Measurements from ENCODE around the gene IMP4. TPM values are rescaled to one million over a fixed set of nuclear protein-coding genes. Genes with fewer than 3 reads are reported as not detected.

Gene IMP4
- polyA plus RNA-seq, 1 donor from 2014 or later, result 78.0 TPM

- no peaks in the 10 kb centered on the region for H4K20me1 ChIP-seq (ENCODE audit: insufficient read depth)
- peak overlapping the region; percentile 76 for H3K4me2 ChIP-seq (ENCODE audit: low read length)
- H2AFZ ChIP-seq (ENCODE audit: low read depth, low read length), result no peak overlapping the region
- peak overlapping the region; percentile 71 for H3K4me3 ChIP-seq (ENCODE audit: low read length)
- peak overlapping the region; percentile 56 for H3K9ac ChIP-seq (ENCODE audit: low read length)
- no peak for TF ChIP-seq SMC3 (conservative IDR thresholded peaks at IDR 0.05; ENCODE audit: poor library complexity)
- no peaks in the 10 kb centered on the region for H3K9me2 ChIP-seq (ENCODE audit: insufficient read depth, low read length)
- no peaks in the 10 kb centered on the region for H3K9me3 ChIP-seq (ENCODE audit: low read length)
- H3K79me2 ChIP-seq (replicated peaks; ENCODE audit: insufficient read depth, low read length), result no peaks in the 10 kb centered on the region
- H3K36me3 ChIP-seq (ENCODE audit: insufficient read depth, low read length), result peaks cover 5% of the 10 kb centered on the region
- H3F3A ChIP-seq (ENCODE audit: insufficient read depth, low read length, poor library complexity, severe bottlenecking), result no peaks in the 10 kb centered on the region
- H3K27ac ChIP-seq (ENCODE audit: low read length), result peak overlapping the region; percentile 42
- no peaks in the 10 kb centered on the region for H3K27me3 ChIP-seq (ENCODE audit: insufficient read depth, low read depth, low read length)
Measured at GRCh38 chr2:130337735-130338325, 4.9 kb upstream of the IMP4 start.

GRCh38 chr2:130338793-130339345, 3.8 kb upstream of the IMP4 start:
- Histone ChIP-seq H3K9me2 (ENCODE audit: insufficient read depth, low read length) (no peaks in the 10 kb centered on the region), H2AFZ (ENCODE audit: low read depth, low read length) (no peak overlapping the region), H3K4me3 (ENCODE audit: low read length) (no peak overlapping the region), H3K27me3 (ENCODE audit: insufficient read depth, low read depth, low read length) (no peaks in the 10 kb centered on the region), H3K36me3 (ENCODE audit: insufficient read depth, low read length) (peaks cover 5% of the 10 kb centered on the region), H4K20me1 (ENCODE audit: insufficient read depth) (no peaks in the 10 kb centered on the region), H3K4me2 (ENCODE audit: low read length) (no peak overlapping the region), H3K9me3 (ENCODE audit: low read length) (no peaks in the 10 kb centered on the region), H3K79me2 (replicated peaks; ENCODE audit: insufficient read depth, low read length) (no peaks in the 10 kb centered on the region), H3F3A (ENCODE audit: insufficient read depth, low read length, poor library complexity, severe bottlenecking) (no peaks in the 10 kb centered on the region), H3K27ac (ENCODE audit: low read length) (no peak overlapping the region), H3K9ac (ENCODE audit: low read length) (no peak overlapping the region)
- TF ChIP-seq SMC3 (conservative IDR thresholded peaks at IDR 0.05; ENCODE audit: poor library complexity) (no peak), REST (IDR thresholded peaks at IDR 0.05; ENCODE audit: borderline replicate concordance) (no peak), EZH2 (IDR thresholded peaks at IDR 0.05; ENCODE audit: borderline replicate concordance, insufficient read depth, low read length, poor library complexity, severe bottlenecking) (no peak), POLR2AphosphoS5 (IDR thresholded peaks at IDR 0.05) (no peak)

GRCh38 chr2:130339885-130340745, 2.6 kb upstream of the IMP4 start:
- Histone ChIP-seq H3K9ac (ENCODE audit: low read length) (no peak overlapping the region), H3F3A (ENCODE audit: insufficient read depth, low read length, poor library complexity, severe bottlenecking) (no peaks in the 10 kb centered on the region), H3K27me3 (ENCODE audit: insufficient read depth, low read depth, low read length) (no peaks in the 10 kb centered on the region), H3K4me2 (ENCODE audit: low read length) (no peak overlapping the region), H3K79me2 (replicated peaks; ENCODE audit: insufficient read depth, low read length) (peaks cover 4% of the 10 kb centered on the region), H4K20me1 (ENCODE audit: insufficient read depth) (no peaks in the 10 kb centered on the region), H3K4me3 (ENCODE audit: low read length) (peak overlapping the region; percentile 88), H3K27ac (ENCODE audit: low read length) (no peak overlapping the region), H3K9me3 (ENCODE audit: low read length) (no peaks in the 10 kb centered on the region), H2AFZ (ENCODE audit: low read depth, low read length) (no peak overlapping the region), H3K9me2 (ENCODE audit: insufficient read depth, low read length) (no peaks in the 10 kb centered on the region), H3K36me3 (ENCODE audit: insufficient read depth, low read length) (peaks cover 11% of the 10 kb centered on the region)
- no peak for TF ChIP-seq RAD21 (conservative IDR thresholded peaks at IDR 0.05)
- TF ChIP-seq EZH2 (IDR thresholded peaks at IDR 0.05; ENCODE audit: borderline replicate concordance, insufficient read depth, low read length, poor library complexity, severe bottlenecking), result no peak
- TF ChIP-seq MXI1 (conservative IDR thresholded peaks at IDR 0.05; ENCODE audit: poor library complexity, severe bottlenecking), result no peak
- TF ChIP-seq REST (IDR thresholded peaks at IDR 0.05; ENCODE audit: borderline replicate concordance), result no peak
- TF ChIP-seq SMC3 (conservative IDR thresholded peaks at IDR 0.05; ENCODE audit: poor library complexity), result no peak

Data from neural cell (in vitro differentiated cells).